ENCODE results near the gene KNDC1. TPM values are rescaled to one million over a fixed set of nuclear protein-coding genes. Genes with fewer than 3 reads are reported as not detected.
"Not testable (repeated sequence)": the region's sequence is repeated elsewhere in the genome, so short reads cannot be mapped to it uniquely, and the experiment has no call there.

The KNDC1 gene
- total RNA-seq, 3 donors from 2014 or later = 0.98 to 2.3 TPM; not detected in 1

DNA sequence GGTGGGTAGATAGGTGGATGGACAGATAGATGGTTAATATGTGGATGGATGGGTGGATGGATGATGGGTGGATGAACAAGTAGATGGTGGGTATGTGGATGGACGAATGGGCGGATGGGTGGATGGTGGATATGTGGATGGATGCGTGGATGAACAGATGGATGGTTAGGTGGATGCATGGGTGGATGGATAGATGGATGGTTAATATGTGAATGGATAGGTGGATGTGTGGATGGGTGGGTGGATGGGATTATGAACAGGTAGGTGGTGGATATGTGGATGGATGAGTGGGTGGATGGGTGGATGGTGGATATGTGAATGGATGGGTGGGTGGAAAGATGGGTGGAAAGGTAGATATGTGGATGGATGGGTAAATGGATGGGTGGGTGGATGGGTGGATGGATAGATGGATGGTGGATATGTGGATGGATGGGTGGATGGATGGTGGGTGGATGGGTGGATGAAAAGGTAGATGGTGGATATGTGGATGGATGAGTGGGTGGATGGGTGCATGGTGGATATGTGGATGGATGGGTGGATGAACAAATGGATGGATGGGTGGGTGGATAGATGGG is 14.8 kb downstream of the KNDC1 start:
- Histone ChIP-seq H3K9me3 (no peaks in the 10 kb centered on the region), H3K4me1 (no peaks in the 10 kb centered on the region), H3K27ac (no peak overlapping the region), H3K4me3 (no peak overlapping the region), H3K36me3 (no peaks in the 10 kb centered on the region), H3K27me3 (no peaks in the 10 kb centered on the region)
- no peak for DNase-seq (ENCODE audit: low spot score in 2 of 2)
- TF ChIP-seq POLR2A (IDR thresholded peaks at IDR 0.05) (no peak), POLR2AphosphoS5 (IDR thresholded peaks at IDR 0.05) (no peak)
- TF ChIP-seq, protein P1, sequence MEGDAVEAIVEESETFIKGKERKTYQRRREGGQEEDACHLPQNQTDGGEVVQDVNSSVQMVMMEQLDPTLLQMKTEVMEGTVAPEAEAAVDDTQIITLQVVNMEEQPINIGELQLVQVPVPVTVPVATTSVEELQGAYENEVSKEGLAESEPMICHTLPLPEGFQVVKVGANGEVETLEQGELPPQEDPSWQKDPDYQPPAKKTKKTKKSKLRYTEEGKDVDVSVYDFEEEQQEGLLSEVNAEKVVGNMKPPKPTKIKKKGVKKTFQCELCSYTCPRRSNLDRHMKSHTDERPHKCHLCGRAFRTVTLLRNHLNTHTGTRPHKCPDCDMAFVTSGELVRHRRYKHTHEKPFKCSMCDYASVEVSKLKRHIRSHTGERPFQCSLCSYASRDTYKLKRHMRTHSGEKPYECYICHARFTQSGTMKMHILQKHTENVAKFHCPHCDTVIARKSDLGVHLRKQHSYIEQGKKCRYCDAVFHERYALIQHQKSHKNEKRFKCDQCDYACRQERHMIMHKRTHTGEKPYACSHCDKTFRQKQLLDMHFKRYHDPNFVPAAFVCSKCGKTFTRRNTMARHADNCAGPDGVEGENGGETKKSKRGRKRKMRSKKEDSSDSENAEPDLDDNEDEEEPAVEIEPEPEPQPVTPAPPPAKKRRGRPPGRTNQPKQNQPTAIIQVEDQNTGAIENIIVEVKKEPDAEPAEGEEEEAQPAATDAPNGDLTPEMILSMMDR (IDR thresholded peaks at IDR 0.05) = no peak
- intact Hi-C loops (cut with DNase I; ENCODE audit: low total_unique reads) = no loop called here

DNA sequence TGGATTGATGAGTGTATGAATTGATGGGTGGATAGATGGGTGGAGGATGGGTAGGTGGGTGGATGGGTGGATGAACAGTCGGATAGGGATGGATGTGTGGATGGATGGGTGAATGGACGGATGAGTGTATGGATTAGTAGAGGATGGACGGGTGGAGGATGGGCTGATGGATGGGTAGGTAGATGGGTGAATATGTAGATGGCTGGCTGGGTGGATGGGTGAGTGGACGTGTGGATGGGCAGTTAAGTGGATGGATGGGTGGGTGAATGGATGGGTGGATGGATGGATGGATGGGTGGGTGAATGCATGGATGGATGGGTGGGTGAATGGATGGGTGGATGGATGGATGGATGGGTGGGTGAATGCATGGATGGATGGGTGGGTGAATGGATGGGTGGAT is 15.6 kb downstream of the KNDC1 start:
- H3K27me3 ChIP-seq; H3K4me3 ChIP-seq; H3K27ac ChIP-seq; H3K9me3 ChIP-seq; H3K36me3 ChIP-seq; H3K4me1 ChIP-seq; intact Hi-C loops (cut with DNase I; ENCODE audit: low total_unique reads): not testable (repeated sequence)
- DNase-seq (ENCODE audit: low spot score in 2 of 2) = peak in 1 of 2 donors; percentile 36

DNA sequence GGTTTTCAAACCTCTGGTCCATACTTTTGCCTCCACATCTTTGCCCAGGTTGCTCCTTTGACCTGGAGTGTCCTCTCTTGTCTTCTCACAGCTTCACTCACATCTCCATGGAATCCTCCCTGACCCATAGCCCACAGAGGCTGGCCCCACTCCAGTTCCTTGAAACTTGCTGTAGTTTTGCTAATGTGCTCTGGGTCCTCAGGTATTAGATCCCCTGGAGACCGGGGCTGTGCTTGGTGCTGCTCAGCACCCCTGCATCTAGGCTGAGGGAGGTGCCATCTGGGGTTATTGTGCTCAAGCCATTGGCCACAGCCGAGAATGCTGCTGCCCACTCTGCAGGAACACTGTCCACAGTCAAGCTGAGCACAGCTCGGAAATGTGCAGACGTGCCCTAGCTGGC is 16.5 kb downstream of the KNDC1 start:
- intact Hi-C loops (cut with DNase I; ENCODE audit: low total_unique reads) = no loop called here
- DNase-seq (ENCODE audit: low spot score in 2 of 2) = no peak

DNA sequence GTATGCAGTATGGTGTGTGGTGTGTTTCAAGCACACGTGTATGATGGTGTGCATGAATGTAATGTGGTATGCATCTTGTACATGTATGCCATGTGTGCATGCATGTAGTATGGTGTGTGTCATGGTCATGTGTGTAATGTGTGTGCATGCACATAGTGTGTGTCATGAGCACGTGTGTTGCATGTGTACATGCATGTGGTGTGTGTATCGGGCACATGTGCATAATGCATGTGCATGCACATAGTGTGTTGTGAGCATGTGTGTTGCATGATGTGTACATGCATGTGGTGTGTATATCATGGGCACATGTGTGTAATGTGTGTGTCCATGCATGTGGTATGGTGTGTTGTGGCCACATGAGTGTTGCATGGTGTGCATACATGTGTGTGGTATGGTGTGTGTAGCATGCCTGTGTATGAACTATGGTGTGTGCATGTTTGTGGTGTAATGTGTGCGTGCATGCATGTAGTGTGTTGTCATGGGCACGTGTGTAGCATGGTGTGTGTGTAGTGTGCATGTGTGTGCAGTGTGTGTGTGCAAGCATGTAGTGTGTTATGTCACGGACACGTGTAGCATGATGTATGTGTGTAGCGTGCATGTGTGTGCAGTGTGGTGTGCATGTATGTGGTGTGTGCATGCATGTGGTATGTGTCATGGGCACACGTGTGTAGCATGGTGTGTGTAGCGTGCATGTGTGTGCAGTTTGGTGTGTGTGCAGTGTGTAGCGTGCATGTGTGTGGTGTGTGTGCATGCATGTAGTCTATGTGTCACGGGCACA is 17.6 kb downstream of the KNDC1 start:
- no peak for TF ChIP-seq POLR2A (IDR thresholded peaks at IDR 0.05)
- intact Hi-C loops (cut with DNase I; ENCODE audit: low total_unique reads) = no loop called here
- no peak for DNase-seq (ENCODE audit: low spot score in 2 of 2)
- H3K4me3 ChIP-seq = no peak overlapping the region
- H3K9me3 ChIP-seq = no peaks in the 10 kb centered on the region
- H3K36me3 ChIP-seq = no peaks in the 10 kb centered on the region
- no peaks in the 10 kb centered on the region for H3K4me1 ChIP-seq
- peaks cover 0 to 24% of the 10 kb centered on the region in 2 donors for H3K27me3 ChIP-seq
- H3K27ac ChIP-seq = no peak overlapping the region

More for the DNA sequence above, 16.5 kb downstream of the KNDC1 start:
- Histone ChIP-seq H3K27me3 (peaks cover 0 to 16% of the 10 kb centered on the region in 2 donors), H3K4me1 (no peaks in the 10 kb centered on the region), H3K27ac (no peak overlapping the region), H3K36me3 (no peaks in the 10 kb centered on the region), H3K9me3 (no peaks in the 10 kb centered on the region), H3K4me3 (no peak overlapping the region)
- TF ChIP-seq POLR2AphosphoS5 (IDR thresholded peaks at IDR 0.05) (no peak), POLR2A (IDR thresholded peaks at IDR 0.05) (no peak)
- TF ChIP-seq, protein P1 (IDR thresholded peaks at IDR 0.05) = no peak

DNA sequence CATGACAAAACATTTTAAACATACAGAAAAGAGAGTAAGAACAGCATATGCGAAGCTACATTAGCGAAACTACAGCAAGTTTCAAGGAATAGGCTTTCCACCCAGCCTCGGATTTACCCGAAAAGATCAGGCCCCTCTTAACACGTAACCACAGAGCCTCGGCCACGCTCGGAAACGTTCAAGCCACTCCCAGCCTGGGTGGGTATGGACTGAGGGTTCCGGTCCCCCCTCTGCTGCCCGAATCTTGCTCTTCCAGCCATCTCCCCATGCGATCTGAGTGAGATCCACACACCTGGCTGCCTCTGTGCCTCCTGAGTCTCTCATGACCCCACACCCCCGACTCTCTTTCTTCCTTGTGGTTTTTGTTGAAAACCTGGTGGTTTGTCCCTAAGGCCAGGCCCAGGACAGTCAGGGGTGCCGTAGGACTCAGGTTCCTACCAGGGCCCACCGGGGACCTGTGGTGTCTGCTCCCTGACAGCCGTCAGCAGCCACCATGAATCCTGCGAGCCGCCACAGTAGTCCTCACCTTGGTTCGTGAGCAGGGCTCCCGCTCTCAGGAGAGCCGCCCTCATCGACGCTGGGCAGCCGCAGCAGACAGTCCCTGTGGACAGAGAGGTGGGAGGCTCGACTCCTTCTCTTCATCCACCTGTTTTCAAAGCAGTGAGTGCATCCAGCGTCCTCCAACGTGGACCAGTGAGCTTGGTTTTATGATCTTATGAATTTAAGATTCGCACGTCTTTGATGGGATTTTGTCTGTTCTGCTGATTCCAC is 18.5 kb downstream of the KNDC1 start:
- Histone ChIP-seq H3K36me3 (no peaks in the 10 kb centered on the region), H3K27ac (no peak overlapping the region), H3K9me3 (no peaks in the 10 kb centered on the region), H3K4me3 (no peak overlapping the region), H3K4me1 (no peaks in the 10 kb centered on the region), H3K27me3 (peaks cover 0 to 24% of the 10 kb centered on the region in 2 donors)
- DNase-seq (ENCODE audit: low spot score in 2 of 2) = no peak
- TF ChIP-seq POLR2AphosphoS5 (IDR thresholded peaks at IDR 0.05) = no peak
- TF ChIP-seq, protein P1 (IDR thresholded peaks at IDR 0.05) = no peak
- no peak for TF ChIP-seq POLR2A (IDR thresholded peaks at IDR 0.05)
- intact Hi-C loops (cut with DNase I; ENCODE audit: low total_unique reads) = no loop called here

DNA sequence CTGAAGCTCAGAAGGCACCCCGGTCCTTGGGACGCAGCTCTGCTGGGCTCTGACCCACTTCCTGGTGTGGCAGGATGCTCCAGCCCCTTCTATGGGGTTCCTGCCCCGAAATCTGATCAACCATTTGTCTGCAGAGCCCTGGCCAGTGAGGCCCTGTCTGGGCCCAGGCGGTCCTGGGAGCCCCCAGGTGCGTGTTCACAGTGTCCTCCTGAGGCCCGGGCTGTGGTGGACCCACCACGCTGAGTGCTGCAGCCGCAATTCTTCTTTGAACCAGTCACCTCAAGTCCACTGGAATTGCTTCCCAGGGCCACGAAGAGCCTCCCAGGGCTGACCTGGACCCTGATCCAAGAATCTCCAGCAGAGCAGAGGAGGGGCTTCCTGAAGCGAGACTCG is 19.1 kb downstream of the KNDC1 start:
- H3K27me3 ChIP-seq = peaks cover 0 to 24% of the 10 kb centered on the region in 2 donors
- DNase-seq (ENCODE audit: low spot score in 2 of 2) = no peak
- H3K4me3 ChIP-seq = no peak overlapping the region
- no peaks in the 10 kb centered on the region for H3K36me3 ChIP-seq
- intact Hi-C loops (cut with DNase I; ENCODE audit: low total_unique reads) = no loop called here
- TF ChIP-seq POLR2A (IDR thresholded peaks at IDR 0.05) (no peak), POLR2AphosphoS5 (IDR thresholded peaks at IDR 0.05) (no peak)
- TF ChIP-seq, protein P1 (IDR thresholded peaks at IDR 0.05) = no peak
- no peaks in the 10 kb centered on the region for H3K4me1 ChIP-seq
- H3K27ac ChIP-seq = no peak overlapping the region
- no peaks in the 10 kb centered on the region for H3K9me3 ChIP-seq
